Pancreas (tissue), 10 donors: ENCODE data around the gene CDK14. TPM values are rescaled to one million over a fixed set of nuclear protein-coding genes. Genes with fewer than 3 reads are reported as not detected.

Experiments used
- ATAC-seq, 4 donors: fragments of 200-7000 bp; cut with Tn5 transposase; one replicate each; pipeline versions ENCODE4 v1.8.0 to v1.9.1; 2020; ENCODE audit warnings: mild to moderate bottlenecking in 4 of 4, moderate library complexity in 4 of 4
- DNase-seq, 6 donors: peaks; one replicate each; pipeline ENCODE4 v3.0.0-alpha.2; 2020
- FAIRE-seq: peaks from 2 replicates; lab custom pipeline; 2012; peaks lifted over from hg19 to GRCh38; lab: Jason Lieb, UNC
- H3K27ac ChIP-seq, 4 donors: fragments of 200-600 bp; sonication (generic); 1 replicate in 3 of 4; 2 replicates in 1 of 4; pipeline versions ENCODE4 v1.5.0 to v1.8.0; 2020
- H3K27me3 ChIP-seq, 4 donors: fragments of 200-600 bp; one replicate each; pipeline ENCODE4 v1.8.0; 2021
- H3K36me3 ChIP-seq, 3 donors: fragments of 200-600 bp; sonication (generic) in 1 of 3; one replicate each; pipeline versions ENCODE4 v1.5.0 to v1.8.0; 2020 to 2021
- H3K4me1 ChIP-seq, 3 donors: fragments of 200-600 bp; one replicate each; pipeline ENCODE4 v1.8.0; 2021
- H3K4me3 ChIP-seq, 4 donors: fragments of 200-600 bp; sonication (generic) in 2 of 4; one replicate each; pipeline versions ENCODE4 v1.5.0 to v1.8.0; 2020 to 2021
- H3K9me3 ChIP-seq, 4 donors: fragments of 200-600 bp; one replicate each; pipeline ENCODE4 v1.8.0; 2021
- WGBS, 2 donors: extraction: QIAGEN DNeasy Blood & Tissue Kit; methylation state at CpG; one replicate each; pipeline ENCODE4 v1.1.7; 2013; 5-methylcytosine and 5-hydroxymethylcytosine counted together
- intact Hi-C, 3 donors: fragments of 100-400 bp; cut with DNase I; formaldehyde crosslinking; loops; one replicate each; pipeline versions ENCODE4 v1.11.1 to v1.14.2; 2022
- polyA plus RNA-seq, 2 donors: library from polyadenylated mRNA; stranded (reverse); fragments of 200-250 nt; gene quantifications; one replicate each; pipeline ENCODE4 v1.2.3, GENCODE V29; 2013
- total RNA-seq, 6 donors: library from RNA; stranded (reverse); fragmentation: NEBNext Ultra II Directional in 4 of 6; extraction: Animal tissue kit (Norgen Biotek cat#: 25700) in 4 of 6; gene quantifications; one replicate each; pipeline versions ENCODE4 v1.2.1 to v1.2.4, GENCODE V29; 2021 to 2023
- TF ChIP-seq, protein P1 (sequence below), 4 donors: fragments of 200-600 bp; sonication (generic) in 3 of 4; IDR thresholded peaks; one replicate each; pipeline versions ENCODE4 v1.5.0 to v1.8.0; 2021; ENCODE audit warnings: antibody characterized with exemption in 4 of 4
- donor health status: healthy with polysubstance abuse.
- donor health status: DM: no; HTN: no; CAD: no; lungs with moderate emphysema.
- donor health status: DM: no; HTN: no; CAD: no.
- donor health status: control.
- donor health status: control.
- donor health status: Bipolar disorder and iron deficiency.
- donor health status: DM: yes; HTN: yes; CAD: no.
- donor health status: DM: no; HTN: no; CAD: no.
- donor health status: DM: no; HTN: no; CAD: no.
- donor health status: DM: yes; HTN: yes; CAD: no.

The CDK14 gene
- total and polyA plus RNA-seq, 8 donors: 4.5 to 48.3 (median 24.7) TPM

DNA sequence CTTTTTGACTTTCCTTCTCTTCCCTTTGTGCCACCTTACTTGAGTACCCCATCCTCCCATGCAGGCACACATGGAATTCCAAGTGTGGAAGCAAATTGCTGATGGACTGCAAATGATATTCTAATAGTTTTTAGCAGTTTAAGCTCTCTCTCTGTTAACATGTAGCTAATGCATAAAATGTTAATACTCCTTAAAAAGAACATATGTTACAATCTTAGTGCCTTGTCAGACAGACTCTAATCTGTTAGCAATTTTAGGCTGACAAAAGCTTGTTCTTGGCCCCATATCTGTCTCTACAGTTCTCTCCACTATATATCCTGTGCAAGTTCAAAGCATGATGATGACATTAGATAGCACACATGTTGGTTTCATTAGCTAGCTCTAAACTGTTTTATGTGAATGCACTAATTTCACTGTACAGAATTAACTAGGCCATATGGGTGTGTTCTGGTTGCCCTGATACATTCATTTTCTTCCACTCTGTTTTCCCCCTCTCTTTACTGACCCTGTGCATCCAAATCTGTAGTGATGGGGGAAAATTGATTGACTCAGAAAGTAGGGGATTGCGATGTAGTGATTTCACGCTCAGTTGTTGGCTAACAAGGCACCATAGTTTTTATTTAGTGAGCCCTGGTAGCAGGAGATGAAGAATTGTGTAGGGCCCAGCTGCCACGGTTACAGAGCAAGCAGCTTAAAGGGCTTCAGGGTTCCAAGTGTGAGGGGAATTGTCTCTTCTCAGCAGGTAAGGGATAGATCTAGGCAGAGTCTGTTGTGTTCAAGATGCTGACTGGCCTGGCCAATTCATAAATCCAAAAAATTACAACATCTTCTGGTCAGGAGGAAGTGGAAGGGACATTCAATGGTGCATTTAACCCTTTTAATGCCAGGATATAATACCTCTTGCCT, 553.5 kb downstream of the CDK14 start:
- no peak for FAIRE-seq
- intact Hi-C loops: no loop called here
- WGBS, 2 donors: 90 to 91% methylated on average over 3 of the region's 3 CpGs

DNA sequence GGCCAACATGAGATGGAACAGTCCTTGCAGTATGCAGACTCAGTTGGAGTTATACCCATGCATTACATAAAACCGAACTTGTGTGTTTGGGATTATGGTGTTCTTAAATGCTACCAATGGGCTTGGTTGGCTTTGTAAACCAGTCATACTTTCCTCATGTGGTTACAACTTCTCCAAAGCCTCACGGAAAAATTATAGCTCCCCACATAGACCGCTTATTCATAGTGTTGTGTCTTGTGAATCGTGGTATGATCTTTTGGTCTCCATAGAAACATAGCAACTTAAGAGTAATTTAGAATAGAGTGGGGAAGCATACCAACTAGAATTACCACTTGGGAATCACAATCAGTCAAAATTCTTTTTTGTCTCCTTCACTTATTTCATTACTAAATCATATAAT, 555.8 kb downstream of the CDK14 start:
- Histone ChIP-seq H3K27ac (no peak overlapping the region), H3K27me3 (no peaks in the 10 kb centered on the region), H3K9me3 (no peaks in the 10 kb centered on the region), H3K36me3 (no peaks in the 10 kb centered on the region), H3K4me3 (no peak overlapping the region), H3K4me1 (no peaks in the 10 kb centered on the region)
- WGBS, 2 donors: 94 to 99% methylated on average over 4 of the region's 4 CpGs
- ATAC-seq: no peak
- intact Hi-C loops: no loop called here
- TF ChIP-seq, protein P1, sequence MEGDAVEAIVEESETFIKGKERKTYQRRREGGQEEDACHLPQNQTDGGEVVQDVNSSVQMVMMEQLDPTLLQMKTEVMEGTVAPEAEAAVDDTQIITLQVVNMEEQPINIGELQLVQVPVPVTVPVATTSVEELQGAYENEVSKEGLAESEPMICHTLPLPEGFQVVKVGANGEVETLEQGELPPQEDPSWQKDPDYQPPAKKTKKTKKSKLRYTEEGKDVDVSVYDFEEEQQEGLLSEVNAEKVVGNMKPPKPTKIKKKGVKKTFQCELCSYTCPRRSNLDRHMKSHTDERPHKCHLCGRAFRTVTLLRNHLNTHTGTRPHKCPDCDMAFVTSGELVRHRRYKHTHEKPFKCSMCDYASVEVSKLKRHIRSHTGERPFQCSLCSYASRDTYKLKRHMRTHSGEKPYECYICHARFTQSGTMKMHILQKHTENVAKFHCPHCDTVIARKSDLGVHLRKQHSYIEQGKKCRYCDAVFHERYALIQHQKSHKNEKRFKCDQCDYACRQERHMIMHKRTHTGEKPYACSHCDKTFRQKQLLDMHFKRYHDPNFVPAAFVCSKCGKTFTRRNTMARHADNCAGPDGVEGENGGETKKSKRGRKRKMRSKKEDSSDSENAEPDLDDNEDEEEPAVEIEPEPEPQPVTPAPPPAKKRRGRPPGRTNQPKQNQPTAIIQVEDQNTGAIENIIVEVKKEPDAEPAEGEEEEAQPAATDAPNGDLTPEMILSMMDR (IDR thresholded peaks at IDR 0.05): no peak
- FAIRE-seq: no peak
- DNase-seq: no peak

More for the DNA sequence above, 553.5 kb downstream of the CDK14 start:
- H3K4me1 ChIP-seq: no peaks in the 10 kb centered on the region
- H3K4me3 ChIP-seq: no peak overlapping the region
- TF ChIP-seq, protein P1 (IDR thresholded peaks at IDR 0.05): no peak
- no peaks in the 10 kb centered on the region for H3K27me3 ChIP-seq
- H3K9me3 ChIP-seq: no peaks in the 10 kb centered on the region
- H3K27ac ChIP-seq: no peak overlapping the region
- ATAC-seq: no peak
- no peaks in the 10 kb centered on the region for H3K36me3 ChIP-seq
- DNase-seq: no peak

DNA sequence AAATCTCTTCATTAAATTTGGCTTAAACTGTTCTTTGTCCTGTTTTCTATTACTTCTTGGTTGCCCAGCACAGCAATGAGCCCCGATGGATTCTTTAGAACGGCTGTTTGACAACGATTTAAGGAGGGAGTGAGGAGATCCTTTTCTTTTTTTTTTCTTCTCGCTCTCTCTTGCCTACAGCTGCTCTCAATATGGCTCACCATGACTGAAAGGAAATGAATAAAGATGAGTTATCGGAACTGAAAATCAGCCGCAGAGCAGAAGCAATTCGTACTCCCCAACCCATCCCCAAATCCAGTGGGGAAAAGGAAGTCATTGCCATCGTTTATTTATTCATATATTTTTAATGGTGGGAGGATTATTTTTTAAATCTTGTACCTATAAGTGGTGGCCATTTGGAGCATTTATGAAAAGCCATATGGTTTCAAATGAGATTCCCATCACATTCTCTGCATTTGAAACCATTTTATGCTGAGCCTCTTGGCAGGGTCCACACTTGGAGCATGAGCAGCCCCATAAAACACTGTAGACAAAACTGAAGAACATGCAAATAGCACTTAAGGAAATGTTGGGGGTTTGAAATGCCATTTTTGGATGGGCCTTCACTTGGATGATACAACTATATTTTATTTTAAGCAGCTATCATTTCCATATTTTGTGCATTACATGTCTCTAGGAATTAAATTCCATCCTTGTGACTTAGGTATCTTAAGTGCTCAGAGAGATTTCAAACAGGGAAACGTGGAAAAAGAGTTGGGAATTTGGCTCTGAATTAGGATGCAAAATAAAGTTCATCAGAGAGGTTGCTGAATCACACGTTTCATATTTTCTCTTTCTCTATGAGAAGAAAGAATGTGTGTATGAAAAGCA, 560.4 kb downstream of the CDK14 start:
- 91 to 93% methylated on average over 10 of the region's 10 CpGs for WGBS, 2 donors
- H3K27ac ChIP-seq: no peak overlapping the region
- H3K36me3 ChIP-seq: no peaks in the 10 kb centered on the region
- no peaks in the 10 kb centered on the region for H3K9me3 ChIP-seq
- H3K4me3 ChIP-seq: no peak overlapping the region
- DNase-seq: no peak
- intact Hi-C loops: no loop called here
- no peak for ATAC-seq
- no peaks in the 10 kb centered on the region for H3K27me3 ChIP-seq
- H3K4me1 ChIP-seq: no peaks in the 10 kb centered on the region
- FAIRE-seq: no peak
- TF ChIP-seq, protein P1 (IDR thresholded peaks at IDR 0.05): no peak

DNA sequence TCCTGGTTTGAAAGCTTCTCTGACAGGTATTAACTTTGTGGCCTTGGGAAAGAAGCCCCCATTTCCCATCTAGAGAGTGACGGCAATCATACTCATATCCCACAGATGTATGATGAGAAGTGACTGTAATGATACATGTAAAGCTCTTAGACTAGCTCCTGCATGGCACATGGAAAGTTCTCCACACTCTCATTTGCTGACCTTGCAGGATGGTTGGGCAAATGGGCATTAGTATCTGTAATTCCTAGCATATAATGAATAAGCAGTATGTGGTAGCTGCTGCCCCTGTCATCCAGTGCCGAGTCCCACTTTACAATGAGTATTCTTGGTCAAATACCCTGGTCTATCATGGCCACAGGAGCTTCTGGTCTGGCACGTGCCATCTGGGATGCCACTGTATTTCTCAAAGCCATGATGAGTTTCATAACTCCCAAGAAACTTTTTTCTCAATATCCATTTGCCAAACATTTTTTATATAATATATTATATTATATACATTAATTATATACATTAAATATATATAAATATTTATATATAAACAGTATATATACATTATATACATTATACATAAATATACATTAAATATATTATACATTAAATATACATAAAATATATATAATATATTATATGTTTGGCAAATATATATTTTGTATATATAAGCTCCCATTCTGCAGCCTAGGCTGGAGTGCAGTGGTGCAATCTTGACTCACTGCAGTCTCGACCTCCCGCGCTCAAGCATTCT, 561.6 kb downstream of the CDK14 start:
- TF ChIP-seq, protein P1 (IDR thresholded peaks at IDR 0.05): no peak
- Histone ChIP-seq H3K36me3 (no peaks in the 10 kb centered on the region), H3K27me3 (no peaks in the 10 kb centered on the region), H3K4me1 (no peaks in the 10 kb centered on the region), H3K4me3 (no peak overlapping the region), H3K9me3 (no peaks in the 10 kb centered on the region), H3K27ac (no peak overlapping the region)
- WGBS, 2 donors: 79 to 80% methylated on average over 6 of the region's 6 CpGs
- intact Hi-C loops: no loop called here
- peak; percentile 37 for FAIRE-seq
- DNase-seq: no peak
- no peak for ATAC-seq
